Breast epithelium (tissue), 4 donors: Measurements from ENCODE around the gene FGF4. TPM values are rescaled to one million over a fixed set of nuclear protein-coding genes. Genes with fewer than 3 reads are reported as not detected.

Experiments used
- DNase-seq, 2 donors: peaks; one replicate each; pipeline ENCODE4 v3.0.0-alpha.2; 2019; ENCODE audit warnings: low spot score in 2 of 2
- H3K27ac ChIP-seq, 2 donors: fragments of 200-600 bp; sonication (generic) in 1 of 2; one replicate each; pipeline ENCODE4 v1.5.1; 2016 to 2019; ENCODE audit warnings: mild to moderate bottlenecking in 1 of 2
- H3K27me3 ChIP-seq, 2 donors: fragments of 200-600 bp; sonication (generic) in 1 of 2; one replicate each; pipeline versions ENCODE4 v1.5.1 to v1.6.0; 2017 to 2019; ENCODE audit warnings: control low read depth in 1 of 2, mild to moderate bottlenecking in 1 of 2
- H3K36me3 ChIP-seq: fragments of 200-600 bp; one replicate; pipeline ENCODE4 v1.5.1; 2019
- H3K4me1 ChIP-seq, 2 donors: fragments of 200-600 bp; sonication (generic); one replicate each; pipeline ENCODE4 v1.5.1; 2016 to 2019; ENCODE audit warnings: control low read depth in 1 of 2
- H3K4me3 ChIP-seq, 3 donors: fragments of 200-600 bp; sonication (generic); 1 replicate in 2 of 3; 2 replicates in 1 of 3; pipeline ENCODE4 v1.5.1; 2016 to 2019; ENCODE audit warnings: mild to moderate bottlenecking in 3 of 3, moderate library complexity in 2 of 3
- H3K9me3 ChIP-seq, 2 donors: fragments of 200-600 bp; sonication (generic) in 1 of 2; one replicate each; pipeline ENCODE4 v1.5.1; 2016 to 2019; ENCODE audit warnings: control low read depth in 1 of 2
- CTCF ChIP-seq, 3 donors: fragments of 450-650 bp; IDR thresholded peaks; one replicate each; pipeline ENCODE4 v1.5.1; 2016 to 2017; ENCODE audit warnings: antibody characterized with exemption in 3 of 3, mild to moderate bottlenecking in 3 of 3, moderate library complexity in 3 of 3
- POLR2A ChIP-seq: fragments of 450-650 bp; IDR thresholded peaks from one replicate; pipeline ENCODE4 v1.6.1; 2016; ENCODE audit warnings: antibody characterized with exemption, mild to moderate bottlenecking, moderate library complexity
- POLR2AphosphoS5 ChIP-seq, 3 donors: sonication (generic); formaldehyde crosslinking; IDR thresholded peaks; one replicate each; pipeline ENCODE4 v1.6.1; 2017; ENCODE audit warnings: antibody characterized with exemption in 3 of 3
- intact Hi-C: fragments of 100-400 bp; cut with DNase I; formaldehyde crosslinking; loops from one replicate; pipeline ENCODE4 v1.15.1; 2023; ENCODE audit warnings: low total_unique reads
- total RNA-seq, 3 donors: library from RNA; depleted of rRNA; stranded (reverse); fragments of >200 nt; gene quantifications; one replicate each; pipeline ENCODE4 v1.1.0, GENCODE V29; 2016

FGF4 gene
- total RNA-seq, 3 donors from 2014 or later: not detected

- Histone ChIP-seq H3K4me3 (no peak overlapping the region), H3K4me1 (no peaks in the 10 kb centered on the region), H3K27ac (no peak overlapping the region), H3K9me3 (no peaks in the 10 kb centered on the region), H3K36me3 (no peaks in the 10 kb centered on the region), H3K27me3 (peaks cover 0 to 9% of the 10 kb centered on the region in 2 donors)
- intact Hi-C loops: no loop called here
- DNase-seq: no peak
- TF ChIP-seq POLR2A (no peak), CTCF (IDR thresholded peaks at IDR 0.05) (no peak), POLR2AphosphoS5 (IDR thresholded peaks at IDR 0.05) (no peak)
Observed at GRCh38 chr11:69808667-69809086, 33.5 kb upstream of the FGF4 start.

- H3K9me3 ChIP-seq: no peaks in the 10 kb centered on the region
- intact Hi-C loops: no loop called here
- no peak overlapping the region for H3K4me3 ChIP-seq
- TF ChIP-seq POLR2AphosphoS5 (IDR thresholded peaks at IDR 0.05) (no peak), CTCF (IDR thresholded peaks at IDR 0.05) (no peak), POLR2A (no peak)
- H3K4me1 ChIP-seq: no peaks in the 10 kb centered on the region
- no peak for DNase-seq
- peaks cover 0 to 9% of the 10 kb centered on the region in 2 donors for H3K27me3 ChIP-seq
- H3K27ac ChIP-seq: no peak overlapping the region
- no peaks in the 10 kb centered on the region for H3K36me3 ChIP-seq
Observed at GRCh38 chr11:69807106-69807815, 32.1 kb upstream of the FGF4 start.

- TF ChIP-seq POLR2AphosphoS5 (IDR thresholded peaks at IDR 0.05) (no peak), POLR2A (no peak), CTCF (IDR thresholded peaks at IDR 0.05) (no peak)
- Histone ChIP-seq H3K27ac (no peak overlapping the region), H3K36me3 (no peaks in the 10 kb centered on the region), H3K27me3 (peaks cover 0 to 9% of the 10 kb centered on the region in 2 donors), H3K4me1 (no peaks in the 10 kb centered on the region), H3K4me3 (no peak overlapping the region), H3K9me3 (no peaks in the 10 kb centered on the region)
- intact Hi-C loops: loop anchor here (5.0 kb wide), 1 partner anchor 197 kb away; no protein-coding TSS in a partner anchor
- no peak for DNase-seq
Observed at GRCh38 chr11:69804769-69805508, 29.8 kb upstream of the FGF4 start.

- no peaks in the 10 kb centered on the region for H3K4me1 ChIP-seq
- peaks cover 0 to 5% of the 10 kb centered on the region in 2 donors for H3K27me3 ChIP-seq
- intact Hi-C loops: loop anchor here (5.0 kb wide), 1 partner anchor 199 kb away; no protein-coding TSS in a partner anchor
- no peak overlapping the region for H3K27ac ChIP-seq
- TF ChIP-seq CTCF (IDR thresholded peaks at IDR 0.05): no peak
- TF ChIP-seq POLR2AphosphoS5 (IDR thresholded peaks at IDR 0.05): no peak
- TF ChIP-seq POLR2A: no peak
- H3K9me3 ChIP-seq: no peaks in the 10 kb centered on the region
- no peaks in the 10 kb centered on the region for H3K36me3 ChIP-seq
- no peak overlapping the region for H3K4me3 ChIP-seq
- DNase-seq: no peak
Observed at GRCh38 chr11:69803604-69804218, 28.6 kb upstream of the FGF4 start.
